HG02642 (cell line): ENCODE results near the gene BACE1-AS.

Experiments used
- ATAC-seq: cut with Tn5 transposase; IDR thresholded peaks from one replicate; pipeline ENCODE4 v1.9.1; 2021; ENCODE audit warnings: mild to moderate bottlenecking; ENCODE audit not compliant: unreplicated experiment, poor library complexity

The BACE1-AS gene

GRCh38 chr11:117287668-117288067 is 3.5 kb upstream of the BACE1-AS start:
- ATAC-seq = no peak

- ATAC-seq = no peak
Observed at GRCh38 chr11:117289795-117290194, 1.4 kb upstream of the BACE1-AS start.

GRCh38 chr11:117292616-117293015 is 1.5 kb downstream of the BACE1-AS start:
- ATAC-seq = no peak

- no peak for ATAC-seq
Observed at GRCh38 chr11:117295438-117296137, 4.4 kb downstream of the BACE1-AS start.

DNA sequence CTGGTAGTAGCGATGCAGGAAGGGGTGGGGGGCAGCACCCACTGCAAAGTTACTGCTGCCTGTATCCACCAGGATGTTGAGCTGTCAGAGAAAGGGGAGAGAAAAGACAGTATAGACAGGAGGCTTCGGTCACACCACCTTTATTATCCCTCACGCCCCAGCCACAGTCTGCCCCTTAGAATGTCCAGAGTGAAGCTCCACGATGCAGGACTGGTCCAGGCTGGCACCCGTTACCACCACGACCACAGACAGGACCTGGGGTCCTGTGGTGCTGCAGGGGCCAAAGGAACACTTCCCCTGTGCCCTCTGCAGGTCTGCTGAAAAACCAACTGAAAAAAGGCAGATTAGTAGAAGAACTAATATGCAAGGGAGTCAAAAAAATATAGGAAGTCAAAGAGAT is 5.7 kb downstream of the BACE1-AS start:
- no peak for ATAC-seq

DNA sequence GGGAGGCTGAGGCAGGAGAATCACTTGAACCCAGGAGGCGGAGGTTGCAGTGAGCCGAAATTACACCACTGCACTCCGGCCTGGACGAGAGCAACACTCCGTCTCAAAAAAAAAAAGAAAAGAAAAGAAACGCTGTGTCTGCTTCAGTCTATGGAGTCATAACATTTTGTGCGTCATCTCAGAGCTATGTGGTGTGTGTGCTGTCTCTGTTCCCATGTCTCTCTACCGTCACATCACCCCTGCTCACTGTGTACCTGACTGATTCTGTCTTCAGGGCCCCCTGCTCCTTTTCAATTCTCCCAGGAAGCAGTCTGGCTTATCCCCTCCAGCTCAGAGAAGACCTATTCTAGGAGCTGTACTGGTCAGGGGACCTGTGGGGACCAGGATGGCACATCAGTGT is 7.0 kb downstream of the BACE1-AS start:
- ATAC-seq = no peak

GRCh38 chr11:117299351-117300282 is 8.5 kb downstream of the BACE1-AS start:
- no peak for ATAC-seq

- no peak for ATAC-seq
Observed at GRCh38 chr11:117300283-117300663, 9.1 kb downstream of the BACE1-AS start.

GRCh38 chr11:117300773-117301172 is 9.6 kb downstream of the BACE1-AS start:
- ATAC-seq = no peak

- ATAC-seq = no peak
Observed at GRCh38 chr11:117302228-117302627, 11.1 kb downstream of the BACE1-AS start.

DNA sequence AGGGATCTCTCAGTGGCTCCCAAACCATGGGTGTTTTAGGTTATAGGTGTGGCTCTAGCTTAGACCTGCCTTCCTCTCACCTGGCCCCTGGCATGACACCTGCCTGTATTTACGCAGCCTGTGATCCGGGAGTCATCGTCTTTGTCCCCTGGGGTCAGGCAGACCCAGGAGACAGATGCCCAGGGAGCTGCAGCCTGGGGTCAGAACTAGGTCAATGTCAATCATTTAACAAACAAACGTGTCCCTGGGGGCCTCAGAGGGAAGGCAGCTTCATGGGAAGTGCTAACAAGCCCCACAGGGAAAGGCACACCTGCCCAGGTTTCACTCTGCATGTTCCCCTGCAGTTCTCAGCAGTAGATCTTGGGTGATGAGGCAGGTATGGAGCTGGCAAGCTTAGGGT is 12.0 kb downstream of the BACE1-AS start:
- ATAC-seq = no peak

DNA sequence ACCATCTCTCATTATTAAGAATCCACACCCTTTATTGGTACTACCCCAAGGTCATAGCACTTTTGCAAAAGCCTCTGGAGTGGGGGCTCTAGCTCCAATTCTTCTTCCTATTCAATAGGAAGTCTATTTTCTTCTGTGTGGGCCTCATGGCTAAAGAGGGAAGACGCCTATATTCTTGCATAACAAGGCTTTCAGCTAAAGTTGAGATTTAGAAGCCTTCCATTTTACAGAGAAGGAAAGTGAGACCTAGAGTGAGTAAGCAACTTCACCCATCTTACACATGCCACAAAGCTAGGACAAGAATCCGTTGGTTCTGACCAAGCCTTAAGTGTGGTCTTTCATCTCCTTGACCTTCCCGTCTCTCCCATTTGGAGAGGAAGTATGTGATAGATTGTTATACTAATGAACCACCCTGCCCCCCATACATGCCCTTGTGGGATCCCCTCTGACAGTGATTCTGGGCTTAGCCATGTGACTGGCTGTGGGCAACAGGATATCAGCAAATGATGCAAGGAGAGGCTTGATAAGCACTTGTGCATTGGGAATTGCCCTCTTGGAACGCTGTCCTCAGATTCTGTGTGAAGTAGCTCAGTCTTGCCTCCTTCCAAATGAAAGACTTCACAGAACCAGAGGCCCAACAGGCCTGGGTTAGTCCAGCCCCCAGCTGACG is 12.6 kb downstream of the BACE1-AS start:
- no peak for ATAC-seq

DNA sequence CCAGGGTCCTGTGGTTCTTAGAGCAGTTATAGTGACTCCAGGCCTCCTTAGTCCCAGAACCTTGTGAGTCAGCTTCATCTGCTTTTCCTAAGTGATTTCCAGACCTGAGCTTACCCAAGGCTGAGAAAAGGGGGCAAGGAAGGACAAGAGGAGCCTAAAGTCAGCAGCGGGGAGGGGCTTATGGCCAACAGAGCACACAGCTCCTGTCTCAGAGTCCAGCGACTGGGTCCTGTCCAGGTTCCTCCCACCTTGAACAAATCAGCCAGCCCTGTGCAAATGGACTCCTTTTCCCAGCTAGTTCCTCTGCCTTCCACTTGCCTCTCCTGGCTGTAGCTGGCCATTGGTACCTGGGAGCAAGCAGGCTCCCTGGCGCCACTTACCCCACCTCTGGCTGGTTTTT is 14.0 kb downstream of the BACE1-AS start:
- no peak for ATAC-seq

GRCh38 chr11:117309310-117309709 is 18.2 kb downstream of the BACE1-AS start:
- no peak for ATAC-seq

DNA sequence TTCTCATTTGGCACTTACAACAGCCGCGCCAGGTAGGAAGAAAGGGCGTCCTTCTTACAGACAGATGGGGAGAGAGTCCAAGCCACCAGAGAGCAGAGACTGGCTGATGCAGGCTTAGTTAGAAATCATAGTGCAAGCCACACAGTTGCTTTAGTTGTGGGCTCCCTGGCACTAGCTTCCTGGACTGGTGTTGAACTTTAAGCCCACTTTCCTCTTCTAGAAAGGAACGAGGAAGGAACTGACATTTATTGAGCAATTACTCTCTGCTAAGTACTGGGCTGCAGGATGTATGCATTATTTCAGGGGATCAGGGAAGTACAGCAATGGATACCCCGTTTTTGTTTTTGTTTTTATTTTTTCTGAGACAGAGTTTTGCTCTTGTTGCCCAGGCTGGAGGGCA is 21.9 kb downstream of the BACE1-AS start:
- ATAC-seq = no peak

- no peak for ATAC-seq
Observed at GRCh38 chr11:117313828-117314768, 23.0 kb downstream of the BACE1-AS start.

DNA sequence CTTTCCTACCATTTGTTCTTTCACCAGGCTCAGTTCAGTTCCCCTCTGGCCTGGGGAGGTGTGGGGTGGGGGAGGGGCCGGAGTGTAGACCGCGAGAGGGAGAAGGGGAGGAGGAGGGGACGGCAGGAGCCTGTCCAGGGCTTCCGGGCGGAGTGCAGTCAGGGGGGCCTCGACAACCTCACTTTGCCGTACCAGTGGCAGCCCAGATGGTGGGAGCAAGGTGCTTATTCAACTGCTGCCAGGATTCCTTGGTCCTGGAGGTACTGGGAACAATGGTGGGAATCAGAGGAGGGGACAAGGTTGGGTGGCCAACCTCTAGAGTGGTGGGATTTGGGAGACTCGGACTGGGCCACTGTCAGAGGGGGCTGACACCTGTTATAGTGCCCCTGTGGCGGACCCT is 23.7 kb downstream of the BACE1-AS start:
- no peak for ATAC-seq

DNA sequence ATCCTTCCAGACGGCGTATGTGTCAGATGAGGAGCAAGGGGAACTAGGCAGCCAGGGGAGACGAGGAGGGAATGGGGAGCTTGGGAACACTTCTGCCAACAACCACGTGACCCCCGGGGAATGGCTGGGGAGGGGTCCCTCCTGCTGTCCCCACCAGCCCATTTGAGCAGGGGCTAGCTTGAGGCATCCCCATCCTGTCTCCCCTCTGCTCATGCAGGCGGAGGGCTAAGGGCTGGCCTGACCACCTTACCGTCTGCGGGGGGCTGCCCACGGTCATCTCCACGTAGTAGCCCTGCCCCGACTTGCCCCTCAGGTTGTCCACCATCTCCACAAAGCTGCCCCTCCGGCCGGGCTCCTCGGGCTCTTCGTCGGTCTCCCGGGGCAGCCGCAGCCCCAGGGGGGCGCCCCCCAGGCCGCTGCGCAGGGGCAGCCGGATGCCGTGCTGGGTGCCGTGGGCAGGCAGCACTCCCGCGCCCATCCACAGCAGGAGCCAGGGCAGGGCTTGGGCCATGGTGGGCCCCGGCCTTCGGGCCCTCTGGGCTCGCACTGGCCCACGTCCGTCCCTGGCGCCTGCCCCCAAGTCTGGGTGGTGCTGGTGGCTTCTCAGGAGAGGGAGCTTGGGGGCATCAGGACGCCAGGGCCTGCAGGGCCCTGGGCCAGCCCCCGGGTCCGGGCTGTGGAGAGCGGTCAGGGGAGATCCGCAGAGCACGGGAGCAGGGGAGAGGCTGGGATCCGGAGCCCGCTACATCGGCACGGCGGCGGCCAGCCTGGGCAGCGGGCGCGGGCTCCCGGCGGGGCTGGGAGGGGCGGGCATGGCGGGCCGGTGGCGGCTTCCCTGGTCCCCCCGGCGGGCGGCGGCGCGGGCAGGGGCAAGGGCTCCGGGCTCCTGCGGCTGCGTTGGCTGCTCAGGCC is 24.4 kb downstream of the BACE1-AS start:
- ATAC-seq = no peak
